Fibroblast of skin of left biceps (primary cell): Measurements from ENCODE around the gene SEC11C.
"Not testable (repeated sequence)": the region's sequence is repeated elsewhere in the genome, so short reads cannot be mapped to it uniquely, and the experiment has no call there.

Experiments used
- DNase-seq, 2 experiments: peaks; one replicate each; pipeline ENCODE4 v3.0.0-alpha.2; 2013; ENCODE audit warnings: low read depth in 2 of 2

SEC11C gene

GRCh38 chr18:59139615-59140301 lies at the start of gene SEC11C:
Gene SEC11C, plus strand, starts transcription at chr18:59139884. Its CDS starts 65 bp downstream, at chr18:59139949.
- peak; percentile 85 for DNase-seq

GRCh38 chr18:59090966-59091603 lies 48.6 kb upstream of the SEC11C start:
- no peak for DNase-seq

GRCh38 chr18:59093668-59094067 lies 46.0 kb upstream of the SEC11C start:
- no peak for DNase-seq

- no peak for DNase-seq
Observed at GRCh38 chr18:59094569-59094968, 45.1 kb upstream of the SEC11C start.

- no peak for DNase-seq
Observed at GRCh38 chr18:59096098-59096789, 43.4 kb upstream of the SEC11C start.

- DNase-seq: no peak
Observed at GRCh38 chr18:59101830-59102414, 37.8 kb upstream of the SEC11C start.

GRCh38 chr18:59109375-59109774 lies 30.3 kb upstream of the SEC11C start:
- no peak for DNase-seq

- peak in 1 of 2 experiments; percentile 4 for DNase-seq
Observed at GRCh38 chr18:59114160-59114559, 25.5 kb upstream of the SEC11C start.

- DNase-seq: peak; percentile 88 to 89
Observed at GRCh38 chr18:59123588-59124369, 15.9 kb upstream of the SEC11C start.

- no peak for DNase-seq
Observed at GRCh38 chr18:59124370-59124704, 15.3 kb upstream of the SEC11C start.

- no peak for DNase-seq
Observed at GRCh38 chr18:59127047-59127446, 12.6 kb upstream of the SEC11C start.

- DNase-seq: no peak
Observed at GRCh38 chr18:59129951-59130703, 9.6 kb upstream of the SEC11C start.

GRCh38 chr18:59132810-59133465 lies 6.7 kb upstream of the SEC11C start:
- DNase-seq: no peak

GRCh38 chr18:59139291-59139614 lies 431 bp upstream of the SEC11C start:
- DNase-seq: peak in 1 of 2 experiments; percentile 52

GRCh38 chr18:59140302-59140885 lies 710 bp downstream of the SEC11C start:
- DNase-seq: no peak

- DNase-seq: no peak
Observed at GRCh38 chr18:59141294-59142068, 1.8 kb downstream of the SEC11C start.

- no peak for DNase-seq
Observed at GRCh38 chr18:59142274-59142673, 2.6 kb downstream of the SEC11C start.

GRCh38 chr18:59142800-59143416 lies 3.2 kb downstream of the SEC11C start:
- DNase-seq: not testable (repeated sequence)

GRCh38 chr18:59143441-59143840 lies 3.8 kb downstream of the SEC11C start:
- DNase-seq: no peak
